Stimulated activated CD8-positive, alpha-beta memory T cell treated with anti-CD3 and anti-CD28 coated beads, Interleukin-12 subunit alpha, Interleukin-12 subunit beta, amount 100 ng/mL, for 24 hours (primary cell): ENCODE data around the gene SYMPK.

Source experiments
- DNase-seq: peaks from one replicate; pipeline ENCODE4 v3.0.0-alpha.2; 2020; ENCODE audit errors: extremely low read depth

Gene SYMPK

DNA sequence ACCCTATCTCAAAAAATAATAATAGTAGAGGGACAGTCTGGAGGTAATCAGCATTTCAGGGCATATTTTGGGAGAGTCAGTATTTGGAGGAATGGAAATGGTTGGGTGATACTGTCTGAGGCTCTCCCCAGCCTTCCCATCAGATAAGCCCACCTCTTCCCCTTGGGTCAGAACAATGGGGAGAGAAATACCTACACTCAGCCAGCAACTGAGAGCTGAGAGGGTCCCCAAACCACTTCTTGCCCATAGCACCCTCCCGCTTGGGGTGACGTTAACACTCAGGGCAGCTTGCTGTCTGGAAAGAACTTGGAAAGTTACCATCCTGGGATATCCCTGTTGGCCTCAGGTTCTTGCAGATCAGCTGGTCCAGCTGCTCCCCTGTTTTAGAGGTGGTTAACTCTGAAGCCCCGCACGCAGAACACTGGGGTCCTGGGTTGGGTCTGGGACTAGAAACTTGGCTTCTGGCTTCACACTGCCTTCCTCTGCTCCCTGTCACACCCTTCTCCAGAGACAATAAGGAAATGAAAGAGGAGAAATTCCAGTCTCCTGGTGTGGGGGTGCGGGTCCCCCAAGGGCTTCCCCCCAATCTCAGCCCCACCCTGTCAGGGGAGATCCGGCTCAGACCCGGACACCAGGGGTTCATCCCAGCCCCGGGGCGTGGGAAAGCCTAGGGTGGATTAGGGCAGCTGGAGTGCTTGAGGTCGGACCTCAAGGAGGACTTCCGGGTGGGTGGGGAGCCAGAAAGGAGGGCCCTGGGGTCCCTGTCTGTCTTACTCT is 3.6 kb upstream of the SYMPK start:
- DNase-seq = no peak

DNA sequence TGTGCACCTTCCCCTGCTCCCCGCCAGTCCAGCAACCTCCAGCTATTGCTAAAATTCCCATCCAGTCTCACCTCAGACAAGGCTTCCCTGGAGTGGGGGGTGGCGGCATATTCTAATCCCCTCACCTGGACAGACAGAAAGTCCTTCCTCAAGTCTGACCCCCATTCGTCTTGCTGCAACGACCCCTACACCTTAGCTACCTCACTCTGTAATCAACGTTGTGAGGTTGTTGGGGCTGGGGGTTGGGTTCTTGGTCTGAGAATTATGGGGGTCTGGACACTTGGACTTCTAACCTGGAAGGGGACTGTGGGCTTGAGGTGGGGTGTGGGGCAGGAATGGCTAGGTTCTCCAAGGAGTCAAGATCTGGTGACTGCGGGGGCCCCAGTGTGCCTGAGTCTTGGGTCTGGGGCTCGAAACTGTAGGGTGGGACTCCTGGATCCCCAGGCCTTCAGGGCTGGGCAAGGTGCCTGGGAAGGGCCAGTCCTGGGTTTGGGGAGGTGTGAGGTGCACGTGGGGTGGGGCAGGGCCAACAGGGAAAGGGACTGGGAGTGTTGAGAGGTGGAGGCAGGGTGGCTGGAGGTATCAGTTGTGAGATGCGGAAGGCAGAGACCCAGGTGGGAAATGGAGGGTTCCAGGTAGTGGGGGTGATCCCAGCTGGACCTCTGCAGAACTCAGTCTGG is 2.5 kb upstream of the SYMPK start:
- DNase-seq = no peak

DNA sequence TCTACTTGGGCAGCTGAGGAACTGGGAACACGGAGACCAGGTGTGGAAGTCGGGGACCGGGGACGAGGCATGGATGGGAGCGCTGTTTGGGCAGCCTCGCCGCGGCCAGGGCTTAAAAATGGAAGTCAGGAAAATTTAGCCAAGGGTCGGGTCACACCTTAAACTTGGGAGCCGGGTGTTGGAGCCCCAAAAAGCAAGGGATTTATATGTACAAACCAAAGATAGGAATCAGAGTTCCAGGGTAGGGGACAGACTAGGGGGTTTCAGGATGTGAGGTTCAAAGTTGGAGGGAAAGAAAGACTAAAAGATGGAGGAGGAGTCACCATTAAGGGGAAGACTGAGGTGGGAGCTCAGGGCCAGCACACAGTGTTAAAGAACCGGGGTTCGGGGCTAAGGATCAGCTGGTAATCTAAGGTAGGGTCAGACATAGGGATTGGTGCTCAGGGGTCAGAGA is 1.7 kb upstream of the SYMPK start:
- no peak for DNase-seq

DNA sequence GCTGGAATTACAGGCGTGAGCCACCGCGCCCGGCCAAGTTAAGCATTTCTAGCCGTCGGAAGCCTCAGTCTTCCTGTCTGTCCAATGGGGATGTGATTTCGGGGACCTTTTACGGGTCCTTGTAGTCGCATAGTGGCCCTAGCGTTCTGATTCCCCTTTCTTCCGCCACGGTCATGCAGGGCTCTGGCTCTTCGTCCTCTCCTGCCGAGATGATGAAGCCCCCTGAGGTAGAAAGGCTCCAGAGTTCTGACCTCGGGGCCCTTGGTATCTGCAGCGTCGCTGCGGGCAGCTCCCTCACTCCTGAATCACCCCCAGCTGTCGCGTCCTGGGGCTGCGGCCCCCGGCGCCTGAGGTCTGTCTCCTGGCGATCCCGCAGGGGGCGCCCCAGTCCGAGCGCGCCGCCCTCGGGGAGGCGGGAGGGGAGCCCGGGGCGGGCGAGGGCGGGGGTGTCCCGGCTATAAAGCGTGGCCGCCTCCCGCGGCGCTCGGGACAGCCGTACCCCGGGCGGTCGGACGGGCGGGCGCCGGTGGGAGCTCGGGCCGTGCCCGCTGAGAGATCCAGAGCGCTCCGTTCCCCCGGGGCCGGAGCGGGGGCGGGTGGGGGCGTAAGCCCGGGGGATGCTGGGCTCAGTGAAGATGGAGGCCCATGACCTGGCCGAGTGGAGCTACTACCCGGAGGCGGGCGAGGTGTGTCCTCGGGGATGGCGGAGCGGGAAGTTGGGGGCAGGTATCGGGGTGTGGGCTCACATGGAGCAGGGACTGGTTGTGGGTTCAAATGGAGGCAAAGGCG is 1.1 kb upstream of the SYMPK start, which contains the start of gene FOXA3:
Gene FOXA3, plus strand, starts transcription at position 487 of the 789 bp plus-strand sequence. Its CDS starts 131 bp downstream, at position 618.
- no peak for DNase-seq

DNA sequence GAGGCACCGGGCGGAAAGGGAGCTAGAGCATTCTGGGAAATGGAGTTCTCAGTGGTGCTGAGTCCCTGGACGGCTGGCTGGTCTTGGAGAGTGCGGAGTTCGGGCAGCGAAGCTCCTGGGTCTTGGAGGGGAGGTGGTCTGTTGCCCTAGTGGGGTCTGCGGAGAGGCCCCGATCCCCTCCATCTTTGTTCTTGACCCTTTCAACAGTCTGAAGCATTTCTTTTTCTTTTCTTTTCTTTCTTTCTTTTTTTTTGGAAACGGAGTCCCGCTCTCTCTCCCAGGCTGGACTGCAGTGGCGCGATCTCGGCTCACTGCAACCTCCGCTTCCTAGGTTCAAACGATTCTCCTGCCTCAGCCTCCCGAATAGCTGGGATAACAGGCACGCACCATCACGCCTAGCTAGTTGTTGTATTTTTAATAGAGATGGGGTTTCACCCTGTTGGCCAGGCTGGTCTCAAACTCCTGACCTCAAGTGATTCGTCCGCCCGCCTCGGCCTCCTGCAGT is 440 bp upstream of the SYMPK start:
- no peak for DNase-seq

- no peak for DNase-seq
Measured at GRCh38 chr19:45862271-45862563, 730 bp downstream of the SYMPK start.

- no peak for DNase-seq
Measured at GRCh38 chr19:45860359-45861259, 2.3 kb downstream of the SYMPK start.

DNA sequence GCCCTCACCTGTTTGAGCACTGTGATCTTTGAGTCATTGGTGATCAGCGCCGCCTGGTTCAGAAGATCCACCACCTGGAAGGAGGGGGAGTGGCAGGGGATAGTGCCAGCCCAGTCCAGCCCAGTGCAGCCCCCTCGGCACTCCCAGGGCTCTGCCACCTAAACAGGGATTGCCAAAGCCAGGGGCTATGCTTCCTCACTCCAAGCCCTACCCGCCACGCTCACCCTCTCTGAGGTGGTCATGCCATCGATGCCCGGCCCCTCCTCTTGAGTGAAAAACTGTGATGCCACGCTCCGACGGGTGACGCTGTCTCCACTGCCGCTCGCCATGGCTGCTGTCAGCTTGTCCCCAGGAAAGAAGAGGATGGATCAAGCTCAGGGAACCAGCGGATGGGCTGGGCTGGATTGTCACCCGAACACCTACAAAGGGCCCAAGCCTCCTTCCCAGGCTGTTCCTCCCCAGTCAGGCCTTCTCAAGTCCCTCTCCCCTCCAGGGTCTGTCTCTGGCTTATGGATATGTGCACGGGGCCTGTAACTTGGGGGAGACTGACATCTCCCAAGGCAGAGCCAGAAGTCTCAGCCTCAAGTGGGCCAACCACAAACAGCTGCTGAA is 8.7 kb downstream of the SYMPK start:
- no peak for DNase-seq

- no peak for DNase-seq
Measured at GRCh38 chr19:45852983-45853382, 10.0 kb downstream of the SYMPK start.

- no peak for DNase-seq
Measured at GRCh38 chr19:45852145-45852750, 10.7 kb downstream of the SYMPK start.

DNA sequence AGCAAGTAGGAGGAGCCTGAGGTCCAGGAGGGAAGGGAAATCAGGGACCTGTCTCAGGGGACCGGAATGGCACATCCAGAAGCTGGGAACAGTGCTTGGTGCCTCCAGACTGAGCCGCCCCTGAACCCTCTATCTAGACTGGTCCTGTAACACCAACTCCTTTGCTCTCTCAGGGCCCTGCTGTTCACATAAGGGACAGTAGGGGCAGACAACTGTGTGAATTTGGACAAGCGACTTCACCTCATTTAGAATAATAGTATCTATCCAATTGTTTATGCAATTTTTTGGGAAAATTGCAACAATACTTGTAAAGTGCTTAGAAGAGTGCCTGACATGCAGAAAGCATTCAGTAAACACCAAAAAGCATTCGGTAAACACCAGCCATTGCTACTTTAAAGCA is 14.0 kb downstream of the SYMPK start:
- no peak for DNase-seq

- DNase-seq = no peak
Measured at GRCh38 chr19:45847663-45848062, 15.3 kb downstream of the SYMPK start.

GRCh38 chr19:45842198-45842597 is 20.7 kb downstream of the SYMPK start:
- DNase-seq = no peak

GRCh38 chr19:45834970-45835369 is 28.0 kb downstream of the SYMPK start:
- no peak for DNase-seq

- DNase-seq = no peak
Measured at GRCh38 chr19:45828945-45829344, 34.0 kb downstream of the SYMPK start.

DNA sequence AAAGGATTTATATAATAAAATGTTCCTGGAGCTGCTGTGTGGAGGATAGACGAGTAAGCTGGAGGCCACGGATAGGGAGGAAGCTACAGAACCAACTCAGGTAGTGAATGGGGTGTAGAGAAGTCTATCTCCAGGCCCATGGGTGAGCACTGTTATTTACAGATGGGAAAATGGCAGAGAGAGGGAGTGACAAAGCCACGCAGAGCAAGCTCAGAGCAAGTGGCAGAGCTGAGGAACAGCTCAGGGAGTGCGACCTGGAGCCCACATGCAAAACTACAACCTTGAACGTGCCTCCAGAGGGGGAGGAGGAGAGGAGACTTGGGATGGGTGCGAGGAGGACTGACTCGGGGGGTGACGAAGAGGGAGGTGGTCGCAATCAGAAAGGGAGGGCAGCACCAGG is 34.4 kb downstream of the SYMPK start:
- DNase-seq = no peak

DNA sequence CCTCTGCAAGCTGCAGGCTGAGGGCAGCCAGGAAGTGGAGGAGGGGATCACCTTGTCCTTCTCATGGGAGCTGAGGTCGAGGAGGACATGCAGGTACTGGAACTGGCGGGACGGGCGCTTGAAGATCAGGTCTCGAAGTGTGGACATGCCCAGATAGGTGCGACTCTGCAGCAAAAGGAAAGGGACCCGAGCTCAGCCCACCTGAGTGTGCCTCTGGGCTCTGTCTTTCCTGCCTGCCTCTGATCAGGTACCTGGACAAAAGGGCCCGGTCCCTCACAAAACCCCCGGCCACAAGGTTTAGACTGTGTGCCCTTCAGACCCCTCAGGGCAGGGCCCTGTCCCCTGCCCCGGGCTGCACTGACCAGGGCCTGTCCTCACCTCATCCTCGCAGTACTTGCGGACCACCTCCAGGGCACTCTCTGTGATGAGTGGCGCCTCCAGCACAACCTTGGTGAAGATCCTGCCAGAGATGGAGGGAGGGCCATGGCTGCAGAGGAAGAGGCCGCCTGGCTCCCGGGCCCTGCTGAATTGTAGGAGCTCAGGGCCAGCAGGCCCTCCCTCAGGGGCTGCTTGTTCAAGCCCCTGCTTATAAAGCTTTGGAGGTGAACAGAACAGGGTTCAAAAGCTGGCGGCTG is 35.4 kb downstream of the SYMPK start:
- no peak for DNase-seq

DNA sequence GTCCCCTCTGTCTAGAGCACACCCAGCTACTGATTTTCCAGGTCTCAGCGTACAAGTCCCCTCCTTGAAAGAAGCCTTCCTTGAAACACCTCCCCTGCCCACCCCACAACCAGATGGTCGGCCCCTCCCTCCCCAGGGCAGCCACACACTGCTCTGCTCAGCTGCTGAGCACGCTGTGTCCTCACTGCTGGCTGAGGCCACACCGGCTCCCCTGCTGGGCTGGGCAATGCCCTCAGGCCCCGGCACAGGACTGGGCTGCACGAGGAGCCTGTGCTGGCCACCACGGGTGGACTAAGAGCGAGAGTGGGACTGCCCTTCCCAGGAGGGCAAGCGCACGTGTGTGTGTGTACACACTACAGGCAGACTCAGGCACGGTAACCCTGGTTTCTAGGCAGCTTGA is 36.0 kb downstream of the SYMPK start:
- no peak for DNase-seq

GRCh38 chr19:45825917-45826893 is 36.7 kb downstream of the SYMPK start:
- DNase-seq = no peak
